AG09319 (cell line): Measurements from ENCODE around the gene XYLT1.

Experiments used
- DNase-seq: peaks from one replicate; pipeline ENCODE4 v3.0.0-alpha.2; 2010; ENCODE audit warnings: low read depth; ENCODE audit errors: extremely low read depth
- CTCF ChIP-seq: IDR thresholded peaks from 2 replicates; pipeline ENCODE4 v1.5.1; 2011; ENCODE audit warnings: low read depth, mild to moderate bottlenecking, inconsistent platforms, low read length, moderate library complexity

Gene XYLT1

GRCh38 chr16:17281052-17281451, 189.7 kb downstream of the XYLT1 start:
- DNase-seq: no peak
- no peak for TF ChIP-seq CTCF

GRCh38 chr16:17278988-17279387, 191.8 kb downstream of the XYLT1 start:
- TF ChIP-seq CTCF: no peak
- DNase-seq: no peak

GRCh38 chr16:17277981-17278381, 192.8 kb downstream of the XYLT1 start:
- TF ChIP-seq CTCF: peak; percentile 37
- DNase-seq: no peak

GRCh38 chr16:17276610-17277009, 194.2 kb downstream of the XYLT1 start:
- no peak for DNase-seq
- no peak for TF ChIP-seq CTCF

GRCh38 chr16:17276010-17276530, 194.7 kb downstream of the XYLT1 start:
- DNase-seq: no peak
- no peak for TF ChIP-seq CTCF

- no peak for DNase-seq
- no peak for TF ChIP-seq CTCF
Measured at GRCh38 chr16:17275076-17276009, 195.4 kb downstream of the XYLT1 start.

- peak; percentile 68 for DNase-seq
Measured at GRCh38 chr16:17273142-17273561, 197.6 kb downstream of the XYLT1 start.

More at GRCh38 chr16:17273142-17273561, 197.6 kb downstream of the XYLT1 start:
- TF ChIP-seq CTCF: no peak
